ENCODE measurements around the gene PRDX5. TPM values are rescaled to one million over a fixed set of nuclear protein-coding genes. Genes with fewer than 3 reads are reported as not detected.

PRDX5 gene
- total RNA-seq, 3 donors from 2014 or later: 159 to 512 (median 353) TPM

DNA sequence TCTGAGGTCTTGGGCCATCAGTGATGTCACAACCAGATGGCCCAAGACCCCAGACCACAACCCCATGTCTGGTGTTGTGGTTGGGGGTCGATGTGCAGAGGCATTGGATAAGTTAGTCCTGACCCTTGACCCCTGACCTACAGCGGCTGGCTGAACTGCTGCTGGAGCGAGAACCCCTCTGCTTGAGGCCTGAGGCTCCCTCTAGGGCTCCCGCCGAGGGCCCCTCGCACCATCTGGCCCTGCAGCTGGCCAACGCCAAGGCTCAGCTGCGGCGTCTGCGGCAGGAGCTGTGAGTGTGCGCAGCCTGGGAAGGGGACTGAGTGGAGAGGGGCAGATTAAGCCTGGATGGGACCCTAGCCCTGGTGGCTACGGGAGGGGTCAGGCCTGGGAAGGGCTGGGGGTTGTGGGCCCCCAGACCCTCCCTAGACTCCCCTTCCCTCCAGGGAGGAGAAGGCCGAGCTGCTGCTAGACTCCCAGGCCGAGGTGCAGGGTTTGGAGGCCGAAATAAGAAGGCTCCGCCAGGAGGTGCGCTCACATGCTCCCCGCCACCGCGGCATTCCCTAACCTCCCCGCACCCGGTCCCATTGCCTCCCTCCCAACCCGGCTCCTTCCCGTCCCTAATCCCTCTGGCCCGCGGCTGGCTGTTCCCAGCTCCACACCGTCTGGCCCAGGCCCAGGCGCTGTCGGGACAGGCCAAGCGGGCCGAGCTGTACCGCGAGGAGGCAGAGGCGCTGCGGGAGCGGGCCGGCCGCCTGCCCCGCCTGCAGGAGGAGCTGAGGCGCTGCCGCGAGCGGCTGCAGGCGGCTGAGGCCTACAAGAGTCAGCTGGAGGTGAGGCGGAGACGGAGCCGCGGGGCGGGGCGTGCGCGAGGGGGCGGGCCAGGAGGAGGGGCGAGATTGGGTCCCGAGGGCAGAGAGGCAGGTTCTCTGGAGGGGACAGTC lies 24.2 kb downstream of the PRDX5 start:
- DNase-seq (peak; percentile 96 to 99 (median 96)), ATAC-seq (peak; percentile 91)
- Histone ChIP-seq H3K4me1 (ENCODE audit: low read depth) (peaks cover 12% of the 10 kb centered on the region), H3K9me3 (no peaks in the 10 kb centered on the region), H3K4me3 (no peak overlapping the region), H3K36me3 (ENCODE audit: low read depth) (no peaks in the 10 kb centered on the region)
- TF ChIP-seq, protein P1, sequence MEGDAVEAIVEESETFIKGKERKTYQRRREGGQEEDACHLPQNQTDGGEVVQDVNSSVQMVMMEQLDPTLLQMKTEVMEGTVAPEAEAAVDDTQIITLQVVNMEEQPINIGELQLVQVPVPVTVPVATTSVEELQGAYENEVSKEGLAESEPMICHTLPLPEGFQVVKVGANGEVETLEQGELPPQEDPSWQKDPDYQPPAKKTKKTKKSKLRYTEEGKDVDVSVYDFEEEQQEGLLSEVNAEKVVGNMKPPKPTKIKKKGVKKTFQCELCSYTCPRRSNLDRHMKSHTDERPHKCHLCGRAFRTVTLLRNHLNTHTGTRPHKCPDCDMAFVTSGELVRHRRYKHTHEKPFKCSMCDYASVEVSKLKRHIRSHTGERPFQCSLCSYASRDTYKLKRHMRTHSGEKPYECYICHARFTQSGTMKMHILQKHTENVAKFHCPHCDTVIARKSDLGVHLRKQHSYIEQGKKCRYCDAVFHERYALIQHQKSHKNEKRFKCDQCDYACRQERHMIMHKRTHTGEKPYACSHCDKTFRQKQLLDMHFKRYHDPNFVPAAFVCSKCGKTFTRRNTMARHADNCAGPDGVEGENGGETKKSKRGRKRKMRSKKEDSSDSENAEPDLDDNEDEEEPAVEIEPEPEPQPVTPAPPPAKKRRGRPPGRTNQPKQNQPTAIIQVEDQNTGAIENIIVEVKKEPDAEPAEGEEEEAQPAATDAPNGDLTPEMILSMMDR (IDR thresholded peaks at IDR 0.05): peak; percentile 55
- intact Hi-C loops (cut with DNase I, micrococcal nuclease): no loop called here

GRCh38 chr11:64342869-64343745 lies 25.2 kb downstream of the PRDX5 start:
- Histone ChIP-seq H3K4me3 (no peak overlapping the region), H3K9me3 (no peaks in the 10 kb centered on the region), H3K36me3 (ENCODE audit: low read depth) (no peaks in the 10 kb centered on the region), H3K4me1 (ENCODE audit: low read depth) (peaks cover 12% of the 10 kb centered on the region)
- intact Hi-C loops (cut with DNase I, micrococcal nuclease): no loop called here
- DNase-seq (peak in 2 of 3 donors; percentile 42 to 73), ATAC-seq (peak; percentile 40)
- TF ChIP-seq, protein P1 (IDR thresholded peaks at IDR 0.05): no peak

GRCh38 chr11:64343767-64344559 lies 26.0 kb downstream of the PRDX5 start:
- ATAC-seq (no peak), DNase-seq (peak in 2 of 3 donors; percentile 62 to 68)
- Histone ChIP-seq H3K4me3 (no peak overlapping the region), H3K9me3 (no peaks in the 10 kb centered on the region), H3K36me3 (ENCODE audit: low read depth) (no peaks in the 10 kb centered on the region), H3K4me1 (ENCODE audit: low read depth) (peaks cover 12% of the 10 kb centered on the region)
- intact Hi-C loops (cut with DNase I, micrococcal nuclease): no loop called here
- TF ChIP-seq, protein P1 (IDR thresholded peaks at IDR 0.05): no peak

DNA sequence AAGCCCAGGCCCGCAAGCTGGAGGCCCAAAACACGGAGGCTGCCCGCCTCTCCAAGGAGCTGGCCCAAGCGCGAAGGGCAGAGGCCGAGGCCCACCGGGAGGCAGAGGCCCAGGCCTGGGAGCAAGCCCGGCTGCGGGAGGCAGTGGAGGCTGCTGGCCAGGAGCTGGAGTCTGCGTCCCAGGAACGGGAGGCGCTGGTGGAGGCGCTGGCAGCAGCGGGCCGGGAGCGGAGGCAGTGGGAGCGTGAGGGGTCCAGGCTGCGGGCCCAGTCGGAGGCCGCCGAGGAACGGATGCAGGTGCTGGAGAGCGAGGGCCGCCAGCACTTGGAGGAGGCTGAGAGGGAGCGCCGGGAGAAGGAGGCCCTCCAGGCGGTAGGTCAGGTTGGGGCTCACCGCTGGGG lies 26.9 kb downstream of the PRDX5 start:
- intact Hi-C loops (cut with DNase I, micrococcal nuclease): no loop called here
- peaks cover 12% of the 10 kb centered on the region for H3K4me1 ChIP-seq (ENCODE audit: low read depth)
- DNase-seq: no peak
- no peak overlapping the region for H3K4me3 ChIP-seq
- TF ChIP-seq, protein P1 (IDR thresholded peaks at IDR 0.05): no peak
- H3K36me3 ChIP-seq (ENCODE audit: low read depth): no peaks in the 10 kb centered on the region
- ATAC-seq: no peak
- no peaks in the 10 kb centered on the region for H3K9me3 ChIP-seq
